K562 (cell line): ENCODE results near the gene EPSTI1.

Experiments
- ARID2 ChIP-seq: fragments of 450-650 bp; IDR thresholded peaks from 2 replicates; pipeline ENCODE4 v1.6.1; 2017; ENCODE audit warnings: antibody characterized with exemption, mild to moderate bottlenecking
- CTCF ChIP-seq, 3 experiments: IDR thresholded peaks in 2 of 3; conservative IDR thresholded peaks in 1 of 3; 2 replicates each; pipeline ENCODE4 v1.5.1; 2011 to 2012; ENCODE audit warnings: low read length in 3 of 3, mild to moderate bottlenecking in 3 of 3, control low read depth in 2 of 3, improper control_type of control experiment in 1 of 3, inconsistent platforms in 1 of 3, low read depth in 1 of 3, mixed read lengths in 1 of 3, moderate library complexity in 1 of 3; ENCODE audit not compliant: insufficient read depth in 2 of 3
- EZH2 ChIP-seq: IDR thresholded peaks from 2 replicates; pipeline ENCODE4 v1.6.1; 2012; ENCODE audit warnings: low read depth, mild to moderate bottlenecking, inconsistent platforms, low read length, borderline replicate concordance
- HMGXB4 ChIP-seq: sonication (generic); formaldehyde crosslinking; IDR thresholded peaks from 2 replicates; pipeline ENCODE4 v1.8.1; 2023; ENCODE audit warnings: mild to moderate bottlenecking, missing genetic modification reagents
- NCOR1 ChIP-seq: fragments of 450-650 bp; IDR thresholded peaks from 2 replicates; pipeline ENCODE4 v1.6.1; 2016; ENCODE audit warnings: mild to moderate bottlenecking, moderate library complexity
- POLR2A ChIP-seq: fragments of 450-650 bp; conservative IDR thresholded peaks from 2 replicates; pipeline ENCODE4 v1.6.1; 2016
- SP2 ChIP-seq: IDR thresholded peaks from 2 replicates; pipeline ENCODE4 v1.6.1; 2011; ENCODE audit warnings: mild to moderate bottlenecking, low read depth, low read length, moderate library complexity; ENCODE audit not compliant: poor library complexity, severe bottlenecking; ENCODE audit errors: extremely low read depth
- TCF7L2 ChIP-seq: fragments of 150-350 bp; IDR thresholded peaks from 2 replicates; pipeline ENCODE4 v1.6.1; 2016; ENCODE audit warnings: low read depth, mild to moderate bottlenecking, low read length, moderate library complexity
- ZNF354B ChIP-seq: fragments of 250-450 bp; sonication (Bioruptor Pico); IDR thresholded peaks from 2 replicates; pipeline ENCODE4 v1.4.0; 2020
- ZNF655 ChIP-seq: fragments of 250-450 bp; sonication (Bioruptor Pico); IDR thresholded peaks from 2 replicates; pipeline ENCODE4 v1.5.0; 2021
- ZNF780A ChIP-seq: fragments of 250-450 bp; sonication (Bioruptor Pico); IDR thresholded peaks from 2 replicates; pipeline ENCODE4 v1.5.0; 2021; ENCODE audit warnings: mild to moderate bottlenecking
- ZSCAN32 ChIP-seq: fragments of 450-650 bp; formaldehyde crosslinking; IDR thresholded peaks from 2 replicates; pipeline ENCODE4 v1.4.0; 2020; ENCODE audit warnings: mild to moderate bottlenecking, moderate library complexity

DNA sequence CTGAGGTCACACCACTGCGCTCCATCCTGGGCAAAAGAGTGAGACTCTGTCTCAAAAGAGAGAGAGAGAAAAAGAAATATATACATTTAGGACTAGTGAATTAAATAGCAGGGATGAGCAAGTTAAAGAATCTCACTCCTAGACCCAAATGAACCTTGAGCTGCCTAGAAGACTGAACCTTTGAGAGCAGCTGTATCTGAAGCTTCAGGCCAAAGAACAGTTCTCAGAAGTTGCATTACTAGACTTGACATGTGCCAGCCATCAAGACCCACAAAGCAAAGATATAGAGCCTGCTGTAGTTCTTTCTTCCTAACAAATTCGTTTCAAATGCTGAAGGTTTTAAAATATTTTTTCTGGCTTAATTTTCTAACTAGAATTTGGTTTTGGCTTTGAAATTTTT lies 47.9 kb upstream of the EPSTI1 start:
- TF ChIP-seq TCF7L2 (no peak), ARID2 (no peak), ZNF780A (no peak), EZH2 (no peak), CTCF (IDR thresholded peaks at IDR 0.05 in 2 of 3, conservative IDR thresholded peaks at IDR 0.05 in 1 of 3; ENCODE audit: insufficient read depth in 2 of 3, low read depth in 1 of 3, low read length in 3 of 3) (no peak), ZSCAN32 (no peak), SP2 (no peak), NCOR1 (no peak), HMGXB4 (CRISPR knock-in tag) (no peak), ZNF655 (no peak), ZNF354B (CRISPR knock-in tag) (no peak), POLR2A (no peak)
